Hepatocyte (in vitro differentiated cells): ENCODE data around the gene UBE2L3. TPM values are rescaled to one million over a fixed set of nuclear protein-coding genes. Genes with fewer than 3 reads are reported as not detected.

Source experiments
- DNase-seq: peaks from one replicate; pipeline ENCODE4 v3.0.0-alpha.2; 2016; ENCODE audit warnings: low spot score
- H2AFZ ChIP-seq: fragments of 200-600 bp; sonication (generic); 2 replicates; pipeline ENCODE4 v1.6.0; 2016; ENCODE audit warnings: antibody characterized with exemption, mild to moderate bottlenecking
- H3K27ac ChIP-seq: fragments of 200-600 bp; sonication (generic); 2 replicates; pipeline ENCODE4 v1.5.1; 2016; ENCODE audit warnings: mild to moderate bottlenecking
- H3K27me3 ChIP-seq: fragments of 200-600 bp; sonication (generic); 2 replicates; pipeline ENCODE4 v1.6.1; 2016
- H3K36me3 ChIP-seq: fragments of 200-600 bp; sonication (generic); replicated peaks from 2 replicates; pipeline ENCODE4 v1.5.1; 2016; ENCODE audit warnings: low read depth; ENCODE audit not compliant: insufficient read depth
- H3K4me1 ChIP-seq: fragments of 200-600 bp; sonication (generic); 2 replicates; pipeline ENCODE4 v1.5.1; 2016; ENCODE audit warnings: mild to moderate bottlenecking, moderate library complexity; ENCODE audit not compliant: insufficient read depth
- H3K4me2 ChIP-seq: fragments of 200-600 bp; sonication (generic); 2 replicates; pipeline ENCODE4 v1.6.0; 2016
- H3K4me3 ChIP-seq: fragments of 200-600 bp; sonication (generic); 2 replicates; pipeline ENCODE4 v1.5.1; 2016; ENCODE audit warnings: mild to moderate bottlenecking
- H3K79me2 ChIP-seq: fragments of 200-600 bp; sonication (generic); 2 replicates; pipeline ENCODE4 v1.6.0; 2017; ENCODE audit warnings: mild to moderate bottlenecking
- H3K9me2 ChIP-seq: fragments of 200-600 bp; sonication (generic); replicated peaks from 2 replicates; pipeline ENCODE4 v1.6.0; 2017; ENCODE audit warnings: mild to moderate bottlenecking; ENCODE audit not compliant: insufficient read depth
- H3K9me3 ChIP-seq: fragments of 200-600 bp; sonication (generic); 2 replicates; pipeline ENCODE4 v1.5.1; 2016; ENCODE audit warnings: low read depth, mild to moderate bottlenecking
- H4K20me1 ChIP-seq: fragments of 200-600 bp; sonication (generic); 2 replicates; pipeline ENCODE4 v1.6.0; 2016; ENCODE audit warnings: mild to moderate bottlenecking; ENCODE audit not compliant: insufficient read depth, poor library complexity, severe bottlenecking
- EZH2 ChIP-seq: fragments of 200-600 bp; sonication (generic); IDR thresholded peaks from 2 replicates; pipeline ENCODE4 v1.6.1; 2016; ENCODE audit warnings: antibody characterized with exemption, mild to moderate bottlenecking, borderline replicate concordance
- EZH2phosphoT487 ChIP-seq: fragments of 200-600 bp; sonication (generic); IDR thresholded peaks from one replicate; pipeline ENCODE4 v1.6.1; 2018; ENCODE audit warnings: antibody characterized with exemption, mild to moderate bottlenecking, low read depth, moderate library complexity; ENCODE audit not compliant: unreplicated experiment, severe bottlenecking
- WGBS: methylation state at CpG from one replicate; pipeline ENCODE4 v1.1.6; 2016; ENCODE audit warnings: low lambda C conversion rate; ENCODE audit errors: missing lambda C conversion rate; 5-methylcytosine and 5-hydroxymethylcytosine counted together
- polyA plus RNA-seq: library from polyadenylated mRNA; unstranded; fragments of >200 nt; fragmentation: Nextera tagmentation; extraction: Ambion mirVana; gene quantifications from 2 replicates; pipeline ENCODE4 v1.2.1, GENCODE V29; 2016
- total RNA-seq: library from RNA; depleted of rRNA; stranded (reverse); fragments of >200 nt; gene quantifications from 2 replicates; pipeline ENCODE4 v1.2.3, GENCODE V29; 2014
- TF ChIP-seq, protein P1 (sequence below): fragments of 200-600 bp; sonication (generic); IDR thresholded peaks from 2 replicates; pipeline ENCODE4 v1.5.1; 2016; ENCODE audit warnings: antibody characterized with exemption, mild to moderate bottlenecking; ENCODE audit not compliant: poor library complexity

The UBE2L3 gene
- total and polyA plus RNA-seq, 2 experiments from 2014 or later = 49.3 to 91.0 TPM

DNA sequence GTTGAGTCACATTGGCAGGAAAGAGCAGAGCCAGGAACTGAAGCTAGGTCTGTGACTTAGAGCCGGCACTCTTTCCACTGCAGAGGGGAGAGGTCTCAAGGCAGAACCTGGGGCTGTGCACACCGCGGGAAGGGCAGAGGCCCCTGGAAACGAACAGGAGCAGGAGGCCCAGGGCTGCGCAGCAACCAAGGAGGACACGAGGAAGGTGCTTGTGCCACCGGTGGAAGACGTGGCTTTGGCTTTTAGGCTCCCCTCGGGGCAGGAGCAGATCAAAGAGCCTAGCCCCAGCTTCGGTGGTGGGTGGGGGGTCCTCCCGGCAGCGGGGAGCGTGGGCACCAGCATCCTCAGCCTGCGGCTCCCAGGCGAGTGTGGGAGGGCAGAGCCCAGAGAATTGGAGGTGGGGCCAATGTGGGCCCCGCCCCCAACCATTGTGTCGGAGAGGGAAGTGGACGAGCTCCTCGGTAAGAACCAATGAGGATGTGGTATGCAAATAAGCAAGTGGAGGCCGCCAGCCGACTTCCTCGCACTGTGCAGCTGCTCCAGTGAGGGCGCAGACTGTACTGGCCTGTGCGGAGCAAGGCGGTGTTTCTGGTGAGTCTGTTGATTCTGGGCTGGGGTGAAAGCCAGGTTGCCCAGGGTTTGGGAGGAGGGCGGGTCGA lies 64.9 kb downstream of the UBE2L3 start, which contains the start of gene CCDC116:
TSS of gene CCDC116 (plus strand) at position 524 of the 659 bp plus-strand sequence. CDS start 422 bp downstream, outside the sequence.
- Histone ChIP-seq H3K4me2 (no peak within 1 kb of the TSS), H4K20me1 (peaks cover 10% of the 10 kb centered on the region), H2AFZ (no peak within 1 kb of the TSS), H3K4me3 (no peak within 1 kb of the TSS), H3K79me2 (peaks cover 17% of the 10 kb centered on the region), H3K27me3 (no peaks in the 10 kb centered on the region), H3K27ac (no peak within 1 kb of the TSS), H3K4me1 (peaks cover 2% of the 10 kb centered on the region), H3K9me2 (no peaks in the 10 kb centered on the region), H3K9me3 (no peaks in the 10 kb centered on the region), H3K36me3 (no peaks in the 10 kb centered on the region)
- TF ChIP-seq, protein P1, sequence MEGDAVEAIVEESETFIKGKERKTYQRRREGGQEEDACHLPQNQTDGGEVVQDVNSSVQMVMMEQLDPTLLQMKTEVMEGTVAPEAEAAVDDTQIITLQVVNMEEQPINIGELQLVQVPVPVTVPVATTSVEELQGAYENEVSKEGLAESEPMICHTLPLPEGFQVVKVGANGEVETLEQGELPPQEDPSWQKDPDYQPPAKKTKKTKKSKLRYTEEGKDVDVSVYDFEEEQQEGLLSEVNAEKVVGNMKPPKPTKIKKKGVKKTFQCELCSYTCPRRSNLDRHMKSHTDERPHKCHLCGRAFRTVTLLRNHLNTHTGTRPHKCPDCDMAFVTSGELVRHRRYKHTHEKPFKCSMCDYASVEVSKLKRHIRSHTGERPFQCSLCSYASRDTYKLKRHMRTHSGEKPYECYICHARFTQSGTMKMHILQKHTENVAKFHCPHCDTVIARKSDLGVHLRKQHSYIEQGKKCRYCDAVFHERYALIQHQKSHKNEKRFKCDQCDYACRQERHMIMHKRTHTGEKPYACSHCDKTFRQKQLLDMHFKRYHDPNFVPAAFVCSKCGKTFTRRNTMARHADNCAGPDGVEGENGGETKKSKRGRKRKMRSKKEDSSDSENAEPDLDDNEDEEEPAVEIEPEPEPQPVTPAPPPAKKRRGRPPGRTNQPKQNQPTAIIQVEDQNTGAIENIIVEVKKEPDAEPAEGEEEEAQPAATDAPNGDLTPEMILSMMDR = no peak
- no peak for TF ChIP-seq EZH2phosphoT487
- TF ChIP-seq EZH2 = no peak
- 90% methylated on average over 24 of the region's 27 CpGs for WGBS
- no peak for DNase-seq

DNA sequence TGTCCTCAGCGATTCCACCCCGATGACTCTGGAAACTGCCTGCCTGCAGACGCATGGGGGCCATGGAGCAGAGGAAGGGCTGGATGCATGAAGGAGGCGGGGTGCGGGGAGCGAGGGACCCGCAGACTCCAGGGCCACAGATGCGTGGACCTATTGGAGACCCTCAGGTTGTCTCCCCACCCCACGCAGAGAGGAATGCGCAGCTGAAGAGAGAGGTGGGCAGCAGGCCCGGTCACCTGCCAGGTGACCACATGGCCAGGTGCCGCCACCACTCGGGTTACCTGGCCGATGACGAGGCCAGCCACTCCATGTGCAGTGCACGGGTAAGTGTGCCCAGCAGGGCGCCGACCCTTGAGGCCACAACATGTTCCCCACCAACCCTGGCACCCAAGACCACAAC lies 65.4 kb downstream of the UBE2L3 start:
- Histone ChIP-seq H3K36me3 (no peaks in the 10 kb centered on the region), H4K20me1 (peaks cover 6% of the 10 kb centered on the region), H3K9me3 (no peaks in the 10 kb centered on the region), H3K4me1 (peaks cover 2% of the 10 kb centered on the region), H2AFZ (no peak overlapping the region), H3K4me2 (no peak overlapping the region), H3K27ac (no peak overlapping the region), H3K9me2 (no peaks in the 10 kb centered on the region), H3K27me3 (no peaks in the 10 kb centered on the region), H3K4me3 (no peak overlapping the region), H3K79me2 (peaks cover 12% of the 10 kb centered on the region)
- TF ChIP-seq EZH2 = no peak
- TF ChIP-seq, protein P1 = no peak
- TF ChIP-seq EZH2phosphoT487 = no peak
- 94% methylated on average over 13 of the region's 18 CpGs for WGBS
- no peak for DNase-seq

DNA sequence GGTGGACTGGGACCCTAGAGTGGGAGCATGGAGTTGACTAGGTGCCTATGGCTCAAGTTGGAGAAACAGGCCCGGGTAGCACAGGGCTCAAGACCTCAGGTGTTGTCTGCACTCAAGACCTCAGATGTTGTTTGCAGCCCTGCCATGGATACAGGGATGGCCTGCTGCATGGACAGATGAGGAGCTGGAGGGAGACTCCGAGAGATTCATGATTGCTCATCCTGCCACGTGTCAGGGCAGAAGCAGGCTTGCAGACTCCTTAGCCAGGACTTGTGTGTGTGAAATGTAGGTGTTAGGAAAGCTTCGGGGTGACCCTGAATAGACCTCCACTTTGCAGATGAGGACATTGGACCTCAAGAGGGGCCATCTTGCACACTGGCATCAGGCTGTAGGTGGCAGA lies 66.0 kb downstream of the UBE2L3 start:
- no peak overlapping the region for H3K27ac ChIP-seq
- 92% methylated on average over 4 of the region's 4 CpGs for WGBS

More for the DNA sequence above, 66.0 kb downstream of the UBE2L3 start:
- Histone ChIP-seq H3K4me1 (peaks cover 2% of the 10 kb centered on the region), H3K9me2 (no peaks in the 10 kb centered on the region), H3K4me3 (no peak overlapping the region), H4K20me1 (peaks cover 2% of the 10 kb centered on the region), H3K4me2 (no peak overlapping the region), H3K27me3 (no peaks in the 10 kb centered on the region), H3K36me3 (no peaks in the 10 kb centered on the region), H3K9me3 (no peaks in the 10 kb centered on the region), H2AFZ (no peak overlapping the region), H3K79me2 (peaks cover 6% of the 10 kb centered on the region)
- TF ChIP-seq EZH2phosphoT487 = no peak
- TF ChIP-seq EZH2 = no peak
- TF ChIP-seq, protein P1 = no peak
- no peak for DNase-seq
